Adipose tissue (tissue), 3 donors: ENCODE data around the gene CLCN7. TPM values are rescaled to one million over a fixed set of nuclear protein-coding genes. Genes with fewer than 3 reads are reported as not detected.

Experiments
- H3K27ac ChIP-seq: one replicate; pipeline ENCODE4 v1.5.1; 2013; ENCODE audit warnings: low read depth, low read length
- WGBS, 3 donors: extraction: QIAGEN DNeasy Blood & Tissue Kit; methylation state at CpG; one replicate each; pipeline ENCODE4 v1.1.7; 2013; 5-methylcytosine and 5-hydroxymethylcytosine counted together
- polyA plus RNA-seq, 3 donors: library from polyadenylated mRNA; stranded (reverse); fragments of 200-250 nt; gene quantifications; one replicate each; pipeline ENCODE4 v1.2.3, GENCODE V29; 2013
- donor health status: healthy with polysubstance abuse.
- donor health status: Bipolar disorder and iron deficiency.
- donor health status: healthy.

Gene CLCN7
- polyA plus RNA-seq, 3 donors = 31.5 to 51.7 (median 33.9) TPM

- no peak overlapping the region for H3K27ac ChIP-seq
- 96 to 98% (median 97%) methylated on average over 37 of the region's 37 CpGs for WGBS, 3 donors
Observed at GRCh38 chr16:1503110-1503955, 28.5 kb upstream of the CLCN7 start.

- 95 to 97% (median 96%) methylated on average over 40 to 42 of the region's 42 CpGs for WGBS, 3 donors
- no peak overlapping the region for H3K27ac ChIP-seq
Observed at GRCh38 chr16:1502092-1503004, 27.5 kb upstream of the CLCN7 start.

- WGBS, 3 donors = 93 to 95% (median 94%) methylated on average over 22 to 23 of the region's 23 CpGs
- no peak overlapping the region for H3K27ac ChIP-seq
Observed at GRCh38 chr16:1501630-1502029, 26.8 kb upstream of the CLCN7 start.

- no peak overlapping the region for H3K27ac ChIP-seq
- WGBS, 3 donors = 94 to 96% (median 94%) methylated on average over 43 to 44 of the region's 44 CpGs
Observed at GRCh38 chr16:1500465-1501150, 25.8 kb upstream of the CLCN7 start.

- 94 to 96% (median 95%) methylated on average over 34 to 36 of the region's 36 CpGs for WGBS, 3 donors
- no peak overlapping the region for H3K27ac ChIP-seq
Observed at GRCh38 chr16:1499756-1500464, 25.1 kb upstream of the CLCN7 start.

GRCh38 chr16:1498899-1499676 lies 24.3 kb upstream of the CLCN7 start:
- WGBS, 3 donors = 91 to 93% (median 92%) methylated on average over 32 to 35 of the region's 35 CpGs
- H3K27ac ChIP-seq = no peak overlapping the region

GRCh38 chr16:1497014-1497598 lies 22.3 kb upstream of the CLCN7 start:
- 91 to 93% (median 93%) methylated on average over 21 of the region's 21 CpGs for WGBS, 3 donors
- H3K27ac ChIP-seq = no peak overlapping the region

GRCh38 chr16:1496464-1496863 lies 21.6 kb upstream of the CLCN7 start:
- 93 to 96% (median 93%) methylated on average over 19 to 25 of the region's 25 CpGs for WGBS, 3 donors
- H3K27ac ChIP-seq = no peak overlapping the region

GRCh38 chr16:1495889-1496262 lies 21.0 kb upstream of the CLCN7 start:
- no peak overlapping the region for H3K27ac ChIP-seq
- WGBS, 3 donors = 93 to 95% (median 94%) methylated on average over 24 to 25 of the region's 25 CpGs

- no peak overlapping the region for H3K27ac ChIP-seq
- WGBS, 3 donors = 88 to 94% (median 90%) methylated on average over 37 to 39 of the region's 39 CpGs
Observed at GRCh38 chr16:1495211-1495888, 20.5 kb upstream of the CLCN7 start.

GRCh38 chr16:1494711-1495110 lies 19.9 kb upstream of the CLCN7 start:
- WGBS, 3 donors = 73 to 77% (median 75%) methylated on average over 13 of the region's 13 CpGs
- no peak overlapping the region for H3K27ac ChIP-seq

GRCh38 chr16:1494129-1494640 lies 19.4 kb upstream of the CLCN7 start:
- WGBS, 3 donors = 28 to 39% (median 39%) methylated on average over 24 to 25 of the region's 25 CpGs
- H3K27ac ChIP-seq = no peak overlapping the region

GRCh38 chr16:1493746-1494094 lies 18.9 kb upstream of the CLCN7 start:
- H3K27ac ChIP-seq = no peak overlapping the region
- 0 to 1% (median 0%) methylated on average over 28 to 30 of the region's 30 CpGs for WGBS, 3 donors

GRCh38 chr16:1492923-1493745 lies 18.3 kb upstream of the CLCN7 start, which contains the start of gene TELO2:
Gene TELO2, plus strand, starts transcription at chr16:1493360. Its CDS starts 922 bp downstream, at chr16:1494282.
- WGBS, 3 donors = 1% methylated on average over 44 to 89 of the region's 89 CpGs
- peak within 1 kb of the TSS; percentile 21 for H3K27ac ChIP-seq

GRCh38 chr16:1492082-1492922 lies 17.5 kb upstream of the CLCN7 start:
- 64 to 85% (median 82%) methylated on average over 23 of the region's 23 CpGs for WGBS, 3 donors
- H3K27ac ChIP-seq = no peak overlapping the region
